NCI-H1930 (cell line): ENCODE results near the gene CYP19A1.

ENCODE experiments used
- DNase-seq, 2 experiments: peaks; one replicate each; lab custom pipeline; 2025; lab: John Stamatoyannopoulos, UW

CYP19A1 gene

GRCh38 chr15:51184627-51185026 lies 153.8 kb downstream of the CYP19A1 start:
- no peak for DNase-seq

GRCh38 chr15:51183076-51183475 lies 155.3 kb downstream of the CYP19A1 start:
- DNase-seq, result no peak

DNA sequence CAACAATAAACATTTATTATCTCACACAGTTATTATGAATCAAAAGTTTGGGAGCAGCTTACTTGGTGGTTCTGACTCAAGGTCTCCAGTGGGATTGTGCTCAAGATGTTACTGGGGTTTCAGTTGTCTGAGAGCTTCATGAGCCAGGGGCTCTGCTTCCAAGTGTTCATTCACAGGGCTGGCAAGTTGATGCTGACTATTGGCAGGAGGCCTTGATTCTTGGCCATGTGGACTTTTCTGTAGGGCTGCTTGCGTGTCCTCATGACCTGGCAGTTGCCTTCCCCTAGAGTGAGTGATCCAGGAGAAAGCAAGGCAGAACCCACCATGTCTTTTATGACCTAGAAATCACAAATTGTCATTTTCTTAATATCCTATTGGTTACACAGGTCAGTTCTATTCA lies 156.5 kb downstream of the CYP19A1 start:
- DNase-seq, result no peak

GRCh38 chr15:51181221-51181620 lies 157.2 kb downstream of the CYP19A1 start:
- DNase-seq, result no peak

GRCh38 chr15:51180534-51180933 lies 157.9 kb downstream of the CYP19A1 start:
- no peak for DNase-seq

GRCh38 chr15:51180011-51180410 lies 158.4 kb downstream of the CYP19A1 start:
- no peak for DNase-seq

GRCh38 chr15:51172193-51172592 lies 166.2 kb downstream of the CYP19A1 start:
- no peak for DNase-seq

DNA sequence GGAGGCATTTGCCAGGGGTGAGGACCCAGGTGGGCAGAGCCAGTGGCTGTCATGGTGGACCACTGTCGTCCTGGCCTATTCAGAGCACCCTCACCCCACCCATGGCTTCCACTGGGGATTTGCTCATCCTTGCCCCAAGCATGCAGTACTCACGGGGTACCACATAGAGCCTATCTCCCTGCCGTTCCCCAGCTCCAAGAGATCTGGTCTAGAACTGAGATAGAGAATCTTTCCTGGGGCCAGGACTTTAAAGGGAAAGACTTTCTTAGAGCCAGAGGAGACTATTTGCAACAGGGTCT lies 166.8 kb downstream of the CYP19A1 start:
- DNase-seq, result no peak

GRCh38 chr15:51170882-51171633 lies 167.3 kb downstream of the CYP19A1 start:
- no peak for DNase-seq

GRCh38 chr15:51168700-51169099 lies 169.7 kb downstream of the CYP19A1 start:
- no peak for DNase-seq

DNA sequence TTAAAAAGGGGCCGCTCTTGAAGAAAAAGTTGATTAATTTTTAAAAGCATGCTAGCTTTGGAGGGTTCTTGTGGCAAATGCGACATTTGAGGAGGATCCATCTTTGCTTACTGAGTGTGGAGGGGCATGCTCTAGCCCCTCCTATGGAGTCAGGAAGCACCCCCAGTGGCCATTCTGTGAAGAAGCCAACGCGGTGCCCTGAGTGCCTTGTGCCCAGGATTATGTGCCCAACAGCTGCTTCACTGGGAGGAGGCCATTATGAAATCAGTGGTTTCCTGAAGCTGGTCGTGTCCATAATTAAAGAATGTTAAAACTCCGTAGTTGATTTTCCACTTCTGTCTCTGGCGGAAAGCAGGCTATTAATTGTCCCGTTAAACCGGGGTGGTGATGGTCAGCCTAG lies 174.6 kb downstream of the CYP19A1 start:
- no peak for DNase-seq

DNA sequence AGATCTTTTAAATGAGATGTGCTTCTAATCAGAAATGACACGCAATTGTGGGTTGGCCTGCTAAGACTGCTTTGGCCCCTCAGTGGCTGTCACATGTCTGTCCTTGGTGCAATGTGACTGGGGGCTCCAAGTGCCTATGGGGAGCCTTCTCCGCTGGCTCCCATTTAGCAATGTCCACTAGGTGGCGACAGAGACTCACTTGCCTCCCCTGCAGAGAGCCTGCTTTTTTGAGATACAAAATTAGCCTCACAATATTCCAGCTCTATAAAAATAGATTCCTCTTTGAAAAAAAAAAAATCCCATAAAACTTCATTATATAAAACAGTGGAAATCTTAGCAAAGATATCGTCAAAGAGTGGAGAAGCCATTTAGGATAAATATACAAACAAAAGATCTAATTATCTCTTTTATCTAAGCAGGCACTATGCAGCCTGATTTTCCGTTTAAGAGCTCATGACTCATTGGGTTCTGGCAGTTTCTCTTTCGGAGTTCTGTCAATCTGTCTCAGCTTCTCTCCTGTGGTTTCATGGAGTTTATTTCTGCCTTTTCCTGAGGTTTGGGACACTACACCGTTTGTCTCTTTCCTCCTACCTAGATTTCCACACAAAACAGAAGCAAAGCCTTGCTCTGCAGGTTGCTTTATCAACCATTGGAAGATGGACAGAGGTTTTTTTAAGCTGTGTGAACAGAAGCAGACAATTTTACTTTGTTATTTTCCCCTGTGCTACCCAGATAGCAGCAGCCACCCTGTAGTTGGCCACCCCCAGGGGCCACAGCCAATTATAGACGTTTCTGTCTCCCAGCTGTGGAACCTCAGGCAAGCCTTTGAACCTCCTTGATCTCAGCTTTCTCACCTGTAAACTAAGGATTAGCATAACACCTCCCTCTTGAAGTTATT lies 175.3 kb downstream of the CYP19A1 start:
- DNase-seq, result peak; percentile 5 to 37

DNA sequence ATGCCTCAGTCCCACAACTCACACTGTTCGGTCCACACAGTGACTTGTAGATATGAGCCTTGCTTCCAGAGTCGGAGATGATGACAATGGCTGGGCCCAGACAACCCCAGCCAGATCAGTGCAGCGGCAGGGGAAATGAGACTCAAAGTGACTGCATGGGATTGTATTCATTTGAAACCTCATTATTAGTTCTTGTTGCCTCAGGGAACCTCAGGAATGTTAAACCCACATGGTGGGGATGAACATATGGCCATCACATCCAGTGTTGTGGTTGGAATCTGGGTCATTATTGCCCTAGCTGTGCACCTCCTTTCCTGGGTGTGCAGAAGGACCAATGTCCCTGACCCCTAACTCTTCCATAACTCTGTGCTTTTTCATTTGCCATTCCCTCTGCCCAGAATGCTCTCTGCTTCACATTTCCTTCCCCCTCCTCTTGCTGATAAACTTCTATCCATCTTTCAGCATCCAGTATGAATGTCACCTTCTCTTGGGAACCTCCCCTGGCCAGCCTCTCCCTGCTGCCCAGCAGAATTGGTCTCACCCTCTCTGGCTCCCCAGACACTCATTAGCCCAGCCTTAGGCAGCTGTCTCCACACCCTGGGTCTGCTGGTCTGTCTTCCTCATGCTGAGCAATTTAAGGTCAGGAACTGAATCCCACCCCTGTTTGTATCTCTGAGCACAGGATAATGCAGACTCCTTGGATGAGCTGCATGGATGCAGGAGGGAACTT lies 176.7 kb downstream of the CYP19A1 start:
- no peak for DNase-seq

DNA sequence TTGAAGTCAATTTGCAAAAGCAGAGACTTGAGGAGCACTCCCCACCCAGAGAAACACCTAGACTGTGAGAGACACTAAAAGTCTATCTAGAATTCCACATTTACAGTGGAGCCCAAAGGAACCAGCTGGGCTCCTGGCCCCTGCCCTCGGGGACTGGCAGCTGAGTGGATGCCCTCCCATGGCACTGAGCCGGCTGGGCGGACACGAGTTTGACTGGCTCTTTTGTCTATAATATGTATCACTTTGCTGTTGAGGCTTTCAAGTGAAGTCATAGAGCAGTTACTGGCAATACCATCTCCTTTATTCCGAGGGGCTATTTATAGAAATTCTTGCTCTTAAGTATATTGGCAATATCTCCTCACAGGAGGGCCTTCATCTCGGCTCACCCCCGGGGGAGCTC lies 177.9 kb downstream of the CYP19A1 start:
- no peak for DNase-seq
